Parathyroid adenoma (tissue), 2 donors: Measurements from ENCODE around the gene BCL11A.
A peak's percentile ranks its signal among the peaks of the same experiment; 100 is the strongest.

ENCODE experiments used
- H2AFZ ChIP-seq: fragments of 300-600 bp; sonication (generic); one replicate; pipeline ENCODE4 v1.7.0; 2017; ENCODE audit warnings: antibody characterized with exemption, mild to moderate bottlenecking
- H3K27ac ChIP-seq: fragments of 300-600 bp; sonication (generic); one replicate; pipeline ENCODE4 v1.7.0; 2017
- H3K27me3 ChIP-seq: fragments of 300-600 bp; sonication (generic); one replicate; pipeline ENCODE4 v1.7.0; 2017; ENCODE audit warnings: low read length; ENCODE audit not compliant: control insufficient read depth, insufficient read depth
- H3K36me3 ChIP-seq: fragments of 300-600 bp; sonication (generic); one replicate; pipeline ENCODE4 v1.7.0; 2017; ENCODE audit warnings: low read length; ENCODE audit not compliant: control insufficient read depth, insufficient read depth
- H3K4me1 ChIP-seq: fragments of 300-600 bp; sonication (generic); one replicate; pipeline ENCODE4 v1.7.0; 2017; ENCODE audit warnings: control low read depth
- H3K4me2 ChIP-seq: fragments of 300-600 bp; sonication (generic); one replicate; pipeline ENCODE4 v1.7.0; 2017; ENCODE audit warnings: low read length
- H3K4me3 ChIP-seq: fragments of 300-600 bp; sonication (generic); one replicate; pipeline ENCODE4 v1.7.0; 2017; ENCODE audit warnings: low read depth, low read length
- H3K79me2 ChIP-seq: fragments of 300-600 bp; sonication (generic); one replicate; pipeline ENCODE4 v1.7.0; 2017; ENCODE audit warnings: control low read depth
- H3K9ac ChIP-seq: fragments of 300-600 bp; sonication (generic); one replicate; pipeline ENCODE4 v1.7.0; 2017; ENCODE audit warnings: mild to moderate bottlenecking
- H3K9me3 ChIP-seq: fragments of 300-600 bp; sonication (generic); one replicate; pipeline ENCODE4 v1.7.0; 2017; ENCODE audit warnings: low read length; ENCODE audit not compliant: control insufficient read depth
- TF ChIP-seq, protein P1 (sequence below): fragments of 300-600 bp; sonication (generic); IDR thresholded peaks from one replicate; pipeline ENCODE4 v1.7.0; 2017; ENCODE audit warnings: antibody characterized with exemption, mild to moderate bottlenecking
- donor health status: primary hyperparathyroidism.

Gene BCL11A

DNA sequence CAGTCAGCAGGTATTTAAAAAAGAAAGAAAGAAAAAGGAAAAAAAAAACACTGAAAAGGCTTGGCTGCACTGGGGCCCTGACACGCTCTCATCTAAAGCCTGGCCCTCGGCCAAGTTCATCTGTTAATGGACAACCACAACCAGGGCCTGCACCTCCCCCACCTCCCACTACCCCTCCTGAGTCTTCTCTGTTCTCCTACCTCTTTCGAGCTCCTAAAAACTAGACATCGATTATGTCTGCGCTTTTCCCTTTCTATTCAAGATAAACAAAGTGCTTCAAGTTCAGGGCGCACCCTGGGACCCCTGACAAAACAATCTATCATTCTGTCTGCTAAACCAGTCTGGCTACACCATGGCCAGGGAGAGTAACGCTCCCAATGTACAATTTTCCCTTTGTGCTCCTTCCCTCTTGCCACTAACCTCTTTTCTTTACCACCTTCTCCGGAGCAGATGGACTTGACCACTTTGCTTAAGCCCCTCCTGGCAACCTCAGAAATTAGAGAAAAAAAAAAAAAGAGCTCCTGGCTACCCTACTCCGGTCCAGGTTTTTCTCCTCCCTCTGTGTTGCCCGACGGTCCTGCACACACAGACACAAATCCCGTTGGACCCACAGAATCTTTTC, 22.7 kb downstream of the BCL11A start:
- Histone ChIP-seq H3K4me1 (no peaks in the 10 kb centered on the region), H3K36me3 (no peaks in the 10 kb centered on the region), H3K27me3 (no peaks in the 10 kb centered on the region), H3K9me3 (no peaks in the 10 kb centered on the region), H3K4me3 (no peak overlapping the region), H2AFZ (no peak overlapping the region), H3K9ac (no peak overlapping the region), H3K27ac (no peak overlapping the region), H3K4me2 (no peak overlapping the region), H3K79me2 (no peaks in the 10 kb centered on the region)
- TF ChIP-seq, protein P1, sequence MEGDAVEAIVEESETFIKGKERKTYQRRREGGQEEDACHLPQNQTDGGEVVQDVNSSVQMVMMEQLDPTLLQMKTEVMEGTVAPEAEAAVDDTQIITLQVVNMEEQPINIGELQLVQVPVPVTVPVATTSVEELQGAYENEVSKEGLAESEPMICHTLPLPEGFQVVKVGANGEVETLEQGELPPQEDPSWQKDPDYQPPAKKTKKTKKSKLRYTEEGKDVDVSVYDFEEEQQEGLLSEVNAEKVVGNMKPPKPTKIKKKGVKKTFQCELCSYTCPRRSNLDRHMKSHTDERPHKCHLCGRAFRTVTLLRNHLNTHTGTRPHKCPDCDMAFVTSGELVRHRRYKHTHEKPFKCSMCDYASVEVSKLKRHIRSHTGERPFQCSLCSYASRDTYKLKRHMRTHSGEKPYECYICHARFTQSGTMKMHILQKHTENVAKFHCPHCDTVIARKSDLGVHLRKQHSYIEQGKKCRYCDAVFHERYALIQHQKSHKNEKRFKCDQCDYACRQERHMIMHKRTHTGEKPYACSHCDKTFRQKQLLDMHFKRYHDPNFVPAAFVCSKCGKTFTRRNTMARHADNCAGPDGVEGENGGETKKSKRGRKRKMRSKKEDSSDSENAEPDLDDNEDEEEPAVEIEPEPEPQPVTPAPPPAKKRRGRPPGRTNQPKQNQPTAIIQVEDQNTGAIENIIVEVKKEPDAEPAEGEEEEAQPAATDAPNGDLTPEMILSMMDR, result no peak

DNA sequence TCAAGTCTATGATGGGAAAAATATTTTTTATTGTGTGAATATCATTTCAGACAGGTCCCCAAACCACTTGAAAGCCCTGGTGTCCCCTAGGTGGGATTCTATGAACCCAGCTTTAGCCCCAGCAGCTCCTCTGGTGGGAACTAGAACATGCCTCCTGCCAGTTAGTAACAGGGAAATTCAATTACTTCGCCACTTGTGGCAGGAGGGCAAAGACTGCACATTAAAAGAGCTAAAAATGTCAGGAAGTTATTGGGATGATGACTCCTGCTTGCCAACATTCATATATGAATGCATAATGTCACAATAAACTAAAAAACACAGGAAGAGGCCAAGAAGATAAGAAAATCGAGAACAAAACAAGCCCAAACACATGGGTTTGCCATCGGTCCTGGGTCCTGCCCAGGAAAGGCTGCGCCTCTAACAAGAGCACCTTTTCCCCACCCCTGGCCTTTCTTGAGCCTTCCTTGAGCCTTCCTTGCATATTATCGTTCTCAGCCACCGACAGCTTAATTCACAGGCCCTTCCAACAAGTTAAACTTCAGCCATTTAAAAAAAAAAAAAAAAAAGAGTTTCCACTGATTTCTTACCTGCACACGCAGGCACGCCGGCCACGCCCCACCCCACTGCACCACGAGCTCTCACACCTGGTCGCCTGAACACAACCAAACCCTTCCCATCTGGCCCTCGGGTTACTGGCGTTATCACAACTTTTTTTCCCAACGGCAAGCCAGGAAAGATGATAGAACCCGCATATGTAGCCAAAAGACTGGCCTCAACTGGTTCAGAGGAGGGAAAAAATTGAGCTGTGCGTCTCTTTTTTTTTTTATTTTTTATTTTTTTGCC, 23.4 kb downstream of the BCL11A start:
- Histone ChIP-seq H3K27ac (no peak overlapping the region), H3K9ac (no peak overlapping the region), H3K36me3 (no peaks in the 10 kb centered on the region), H3K79me2 (no peaks in the 10 kb centered on the region), H3K4me2 (no peak overlapping the region), H2AFZ (peak overlapping the region; percentile 16), H3K4me3 (no peak overlapping the region), H3K9me3 (no peaks in the 10 kb centered on the region), H3K4me1 (no peaks in the 10 kb centered on the region), H3K27me3 (no peaks in the 10 kb centered on the region)
- TF ChIP-seq, protein P1, result no peak

DNA sequence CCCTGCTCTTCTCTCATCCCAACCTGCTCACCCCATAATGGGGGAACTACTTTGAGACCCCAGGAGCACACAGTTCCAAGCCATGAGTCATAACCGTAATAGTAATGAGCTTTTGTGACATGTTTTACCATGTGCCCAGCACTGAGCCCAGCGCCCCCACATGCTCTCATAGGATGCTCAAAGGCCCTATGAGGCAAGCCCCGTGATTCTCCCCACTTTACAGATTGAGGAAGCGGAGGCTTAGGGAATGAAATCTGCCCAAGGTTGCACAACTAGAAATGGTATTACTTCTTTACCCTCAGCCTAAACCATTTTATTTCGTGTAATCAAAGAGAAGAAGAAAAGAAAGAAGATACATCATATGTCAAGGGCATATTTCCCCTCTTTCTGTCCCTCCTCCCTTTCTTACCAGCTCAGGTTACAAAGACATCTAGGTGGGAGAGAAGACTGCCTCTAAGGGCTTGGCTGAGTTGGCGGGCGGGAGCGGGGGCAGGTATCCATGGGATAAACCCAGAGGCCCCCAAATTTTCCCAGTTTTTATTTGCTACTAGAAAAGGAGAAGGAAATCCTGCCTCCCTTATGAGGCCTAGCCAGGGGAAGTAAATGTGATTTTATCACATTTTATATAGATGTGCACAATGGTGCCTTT, 24.2 kb downstream of the BCL11A start:
- no peaks in the 10 kb centered on the region for H3K27me3 ChIP-seq
- H2AFZ ChIP-seq, result no peak overlapping the region
- no peak overlapping the region for H3K9ac ChIP-seq
- no peaks in the 10 kb centered on the region for H3K9me3 ChIP-seq
- H3K4me2 ChIP-seq, result no peak overlapping the region
- H3K27ac ChIP-seq, result no peak overlapping the region
- H3K36me3 ChIP-seq, result no peaks in the 10 kb centered on the region
- H3K79me2 ChIP-seq, result no peaks in the 10 kb centered on the region
- TF ChIP-seq, protein P1, result no peak
- no peak overlapping the region for H3K4me3 ChIP-seq
- H3K4me1 ChIP-seq, result no peaks in the 10 kb centered on the region

DNA sequence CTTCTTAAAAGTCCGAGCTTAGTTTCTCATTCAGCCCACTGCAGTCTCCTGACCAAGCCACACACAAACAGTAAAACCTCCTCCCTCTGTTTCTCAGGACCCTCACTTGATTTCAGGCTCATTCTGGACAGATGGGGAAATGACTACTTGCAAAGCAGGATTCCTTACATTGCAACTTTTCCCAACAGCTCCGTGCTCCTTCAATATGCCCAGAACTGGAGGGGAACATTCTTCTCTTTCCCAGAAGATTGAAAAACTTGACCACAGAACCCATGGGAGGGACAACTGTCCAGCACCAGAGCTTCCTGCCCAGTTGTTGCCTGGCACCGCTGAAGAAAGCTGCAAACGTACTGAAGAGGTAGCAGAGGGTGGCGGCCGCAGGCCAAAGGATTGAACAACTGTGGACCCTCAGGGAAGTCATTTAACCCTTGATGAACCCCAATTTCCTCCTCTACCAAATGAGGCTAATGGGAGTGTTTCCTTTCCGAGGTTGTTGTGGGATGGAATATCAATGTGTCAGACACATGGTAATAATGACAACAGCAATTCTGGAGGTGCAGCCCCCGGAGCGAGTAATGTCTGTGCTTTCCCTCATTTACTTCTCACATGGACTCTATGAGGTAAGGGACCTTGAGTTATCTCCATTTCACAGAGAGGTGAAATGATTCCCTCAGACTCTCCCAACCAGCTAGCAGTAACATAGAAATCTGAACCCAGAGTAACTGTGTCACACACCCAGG, 25.0 kb downstream of the BCL11A start:
- no peaks in the 10 kb centered on the region for H3K36me3 ChIP-seq
- H3K9me3 ChIP-seq, result no peaks in the 10 kb centered on the region
- no peak overlapping the region for H3K27ac ChIP-seq
- no peak overlapping the region for H2AFZ ChIP-seq
- H3K4me2 ChIP-seq, result no peak overlapping the region
- no peaks in the 10 kb centered on the region for H3K4me1 ChIP-seq
- no peaks in the 10 kb centered on the region for H3K27me3 ChIP-seq
- H3K79me2 ChIP-seq, result no peaks in the 10 kb centered on the region
- TF ChIP-seq, protein P1, result no peak
- no peak overlapping the region for H3K9ac ChIP-seq
- H3K4me3 ChIP-seq, result no peak overlapping the region
